Lung (tissue), 12 donors: ENCODE measurements around the gene TFDP1. TPM values are rescaled to one million over a fixed set of nuclear protein-coding genes. Genes with fewer than 3 reads are reported as not detected.

Experiments used
- ATAC-seq: fragments of 200-7000 bp; cut with Tn5 transposase; one replicate; pipeline ENCODE4 v1.9.1; 2020; ENCODE audit warnings: moderate number of reproducible peaks; ENCODE audit not compliant: insufficient read depth, low FRiP score
- DNase-seq, 3 donors: peaks; one replicate each; pipeline ENCODE4 v3.0.0-alpha.2; 2013 to 2017
- H3K27ac ChIP-seq, 2 donors: one replicate each; pipeline ENCODE4 v1.5.1; 2013; ENCODE audit warnings: mild to moderate bottlenecking in 2 of 2, moderate library complexity in 2 of 2, control low read depth in 1 of 2, inconsistent platforms in 1 of 2, low read depth in 1 of 2, low read length in 1 of 2
- H3K27me3 ChIP-seq, 3 donors: one replicate each; pipeline ENCODE4 v1.5.1; 2013; ENCODE audit warnings: low read length in 2 of 3; ENCODE audit not compliant: control insufficient read depth in 3 of 3, insufficient read depth in 3 of 3
- H3K36me3 ChIP-seq, 4 donors: one replicate each; pipeline ENCODE4 v1.5.1; 2013; ENCODE audit warnings: low read length in 4 of 4, mild to moderate bottlenecking in 1 of 4, moderate library complexity in 1 of 4; ENCODE audit not compliant: control insufficient read depth in 4 of 4, insufficient read depth in 4 of 4
- H3K4me1 ChIP-seq, 5 donors: one replicate each; pipeline ENCODE4 v1.5.1; 2013; ENCODE audit warnings: low read length in 5 of 5, mild to moderate bottlenecking in 2 of 5, moderate library complexity in 1 of 5; ENCODE audit not compliant: control insufficient read depth in 5 of 5, insufficient read depth in 5 of 5
- H3K4me3 ChIP-seq: one replicate; pipeline ENCODE4 v1.5.1; 2013; ENCODE audit warnings: mild to moderate bottlenecking, control low read depth, moderate library complexity
- H3K9ac ChIP-seq, 2 donors: one replicate each; pipeline ENCODE4 v1.5.1; 2013; ENCODE audit warnings: low read length in 2 of 2, control low read depth in 1 of 2; ENCODE audit not compliant: insufficient read depth in 1 of 2
- H3K9me3 ChIP-seq, 4 donors: one replicate each; pipeline ENCODE4 v1.5.1; 2013; ENCODE audit warnings: low read length in 3 of 4, mild to moderate bottlenecking in 1 of 4, moderate library complexity in 1 of 4; ENCODE audit not compliant: control insufficient read depth in 4 of 4, insufficient read depth in 3 of 4
- CTCF ChIP-seq: IDR thresholded peaks from 2 replicates; pipeline ENCODE4 v1.5.1; 2012; ENCODE audit warnings: mild to moderate bottlenecking; ENCODE audit errors: control extremely low read depth, extremely low read depth
- WGBS, 2 donors: extraction: QIAGEN DNeasy Blood & Tissue Kit; methylation state at CpG; one replicate each; pipeline ENCODE4 v1.1.7; 2013; 5-methylcytosine and 5-hydroxymethylcytosine counted together
- polyA plus RNA-seq, 2 donors: library from polyadenylated mRNA; stranded (reverse); fragments of 200-250 nt; gene quantifications; one replicate each; pipeline ENCODE4 v1.2.1, GENCODE V29; 2013
- total RNA-seq, 2 donors: library from RNA; depleted of rRNA in 1 of 2; stranded (reverse); fragments of >200 nt in 1 of 2; gene quantifications; one replicate each; pipeline ENCODE4 v1.2.1, GENCODE V29; 2014 to 2021
- donor health status: control.
- donor health status: control.
- donor health status: Bipolar disorder and iron deficiency.
- donor health status: healthy.
- donor health status: DM: yes; HTN: yes; CAD: no.

The TFDP1 gene
- total and polyA plus RNA-seq, 4 donors, result 19.6 to 44.2 (median 40.3) TPM

GRCh38 chr13:113642563-113642962, 58.0 kb downstream of the TFDP1 start:
- WGBS, 2 donors, result 98 to 100% methylated on average over 2 of the region's 2 CpGs
- H3K27ac ChIP-seq, result no peak overlapping the region

GRCh38 chr13:113643593-113643992, 59.0 kb downstream of the TFDP1 start:
- WGBS, 2 donors, result 97 to 99% methylated on average over 5 of the region's 5 CpGs
- H3K4me1 ChIP-seq, result peaks cover 4 to 21% (median 9%) of the 10 kb centered on the region in 5 donors
- TF ChIP-seq CTCF, result no peak
- no peak overlapping the region for H3K4me3 ChIP-seq
- H3K9me3 ChIP-seq, result peaks cover 0 to 3% (median 0%) of the 10 kb centered on the region in 4 donors
- no peak overlapping the region for H3K27ac ChIP-seq
- H3K27me3 ChIP-seq, result no peaks in the 10 kb centered on the region
- ATAC-seq, result no peak
- H3K9ac ChIP-seq, result no peak overlapping the region
- H3K36me3 ChIP-seq, result peaks cover 2 to 32% (median 14%) of the 10 kb centered on the region in 4 donors
- no peak for DNase-seq

More at GRCh38 chr13:113642563-113642962, 58.0 kb downstream of the TFDP1 start:
- DNase-seq, result no peak
- Histone ChIP-seq H3K27me3 (no peaks in the 10 kb centered on the region), H3K36me3 (peaks cover 10 to 35% (median 21%) of the 10 kb centered on the region in 4 donors), H3K4me1 (peaks cover 4 to 14% (median 9%) of the 10 kb centered on the region in 5 donors), H3K9me3 (peaks cover 0 to 3% (median 0%) of the 10 kb centered on the region in 4 donors), H3K9ac (no peak overlapping the region), H3K4me3 (no peak overlapping the region)
- no peak for TF ChIP-seq CTCF
- ATAC-seq, result no peak

- Histone ChIP-seq H3K4me3 (no peak overlapping the region), H3K9me3 (peaks cover 0 to 3% (median 0%) of the 10 kb centered on the region in 4 donors), H3K9ac (no peak overlapping the region), H3K36me3 (peaks cover 2 to 21% (median 8%) of the 10 kb centered on the region in 4 donors), H3K27ac (no peak overlapping the region), H3K4me1 (peaks cover 4 to 21% (median 9%) of the 10 kb centered on the region in 5 donors), H3K27me3 (no peaks in the 10 kb centered on the region)
- no peak for DNase-seq
- ATAC-seq, result no peak
- TF ChIP-seq CTCF, result no peak
- whole genome bisulfite sequencing, 2 donors, result 92 to 100% methylated on average over 1 of the region's 1 CpG
Measured at GRCh38 chr13:113644800-113645199, 60.2 kb downstream of the TFDP1 start.

GRCh38 chr13:113645329-113645728, 60.8 kb downstream of the TFDP1 start:
- 68 to 93% methylated on average over 9 of the region's 9 CpGs for WGBS, 2 donors
- peaks cover 4 to 27% (median 9%) of the 10 kb centered on the region in 5 donors for H3K4me1 ChIP-seq
- no peak overlapping the region for H3K27ac ChIP-seq
- no peak for TF ChIP-seq CTCF
- H3K9me3 ChIP-seq, result peaks cover 0 to 3% (median 0%) of the 10 kb centered on the region in 4 donors
- peaks cover 2 to 17% (median 7%) of the 10 kb centered on the region in 4 donors for H3K36me3 ChIP-seq
- no peak overlapping the region for H3K9ac ChIP-seq
- no peaks in the 10 kb centered on the region for H3K27me3 ChIP-seq
- peak in 1 of 3 donors; percentile 10 for DNase-seq
- no peak overlapping the region for H3K4me3 ChIP-seq
- ATAC-seq, result no peak
